H1 (cell line): ENCODE measurements around the gene CLCF1. TPM values are rescaled to one million over a fixed set of nuclear protein-coding genes. Genes with fewer than 3 reads are reported as not detected.

ENCODE experiments used
- EP300 ChIP-seq, 2 experiments: IDR thresholded peaks; 1 replicate in 1 of 2; 2 replicates in 1 of 2; pipeline ENCODE4 v1.6.1; 2011 to 2012; ENCODE audit warnings: low read depth in 2 of 2, low read length in 2 of 2, mild to moderate bottlenecking in 2 of 2, borderline replicate concordance in 1 of 2, inconsistent platforms in 1 of 2, moderate library complexity in 1 of 2
- MAFK ChIP-seq: IDR thresholded peaks from 2 replicates; pipeline ENCODE4 v1.6.1; 2012; ENCODE audit warnings: low read depth, mild to moderate bottlenecking, improper control_type of control experiment, low read length
- polyA plus RNA-seq, 7 experiments: library from polyadenylated mRNA; depleted of rRNA in 3 of 7; stranded (reverse) in 5 of 7; unstranded in 2 of 7; fragments of >200 nt in 5 of 7; fragments of 200-250 nt in 2 of 7; gene quantifications; 1 replicate in 5 of 7; 2 replicates in 1 of 7; 4 replicates in 1 of 7; pipeline versions ENCODE4 v1.2.1 to v1.2.3, GENCODE V29; 2011 to 2013; ENCODE audit warnings: missing spikeins in 2 of 7, mixed read lengths in 2 of 7
- total RNA-seq: library from RNA; stranded (reverse); fragmentation: NEBNext Ultra II Directional; extraction: Animal tissue kit (Norgen Biotek cat#: 25700); gene quantifications from 2 replicates; pipeline ENCODE4 v1.2.1, GENCODE V29; 2021

The CLCF1 gene
- total and polyA plus RNA-seq, 2 of the 8 experiments (the other 6 are each of a cell fraction or from before 2014, with no cell fraction given): 0.32 to 1.2 TPM

DNA sequence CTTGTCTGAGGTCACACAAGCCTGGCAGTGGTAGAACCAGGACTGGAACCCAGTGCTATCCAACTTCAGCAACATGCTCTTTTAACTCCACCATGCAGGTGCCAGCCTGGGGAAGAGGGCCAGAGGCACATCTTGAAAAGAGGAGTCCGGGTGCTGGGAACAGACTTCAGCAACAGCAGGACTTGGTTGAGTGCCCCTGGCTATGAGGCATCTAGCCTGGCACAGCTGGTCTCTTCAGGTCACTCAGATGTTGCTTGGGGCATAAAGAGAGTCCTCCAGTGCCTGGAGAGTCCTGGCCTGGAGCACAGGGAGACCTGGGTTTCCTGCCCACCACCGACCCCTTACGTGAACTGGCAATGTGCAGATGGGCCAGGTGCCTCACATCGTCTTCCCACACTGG, 5.1 kb upstream of the CLCF1 start (continued):
- TF ChIP-seq MAFK: no peak
- TF ChIP-seq EP300 (IDR thresholded peaks at IDR 0.05; ENCODE audit: borderline replicate concordance in 1 of 2, low read depth in 2 of 2, low read length in 2 of 2): no peak
